ENCODE results near the gene CRYBB3. TPM values are rescaled to one million over a fixed set of nuclear protein-coding genes. Genes with fewer than 3 reads are reported as not detected.

Gene CRYBB3
- total RNA-seq, 2 donors from 2014 or later: 0.97 TPM; not detected in 1

- WGBS, 2 experiments (ENCODE audit: insufficient coverage in 1 of 2, insufficient read length in 1 of 2): 83 to 88% methylated on average over 2 to 3 of the region's 3 CpGs
- Mint-ChIP-seq H3K4me1 (no peaks in the 10 kb centered on the region), H3K27me3 (ENCODE audit: insufficient read depth) (no peaks in the 10 kb centered on the region), H3K36me3 (ENCODE audit: low read depth) (peaks cover 50% of the 10 kb centered on the region), H3K4me3 (no peak overlapping the region), H3K27ac (no peak overlapping the region), H3K9me3 (peaks cover 4% of the 10 kb centered on the region)
- Histone ChIP-seq H3K36me3 (ENCODE audit: control insufficient read depth, insufficient read depth, low read length) (peaks cover 35% of the 10 kb centered on the region), H3K9ac (ENCODE audit: extremely low read depth, low read length, poor library complexity, severe bottlenecking) (no peak overlapping the region), H3K4me1 (ENCODE audit: control insufficient read depth, insufficient read depth, low read length) (no peaks in the 10 kb centered on the region), H3K27me3 (ENCODE audit: control insufficient read depth, insufficient read depth, low read length, poor library complexity, severe bottlenecking) (no peaks in the 10 kb centered on the region), H3K4me3 (ENCODE audit: low read length) (no peak overlapping the region), H3K9me3 (ENCODE audit: control insufficient read depth, low read length) (no peaks in the 10 kb centered on the region), H3K27ac (ENCODE audit: low read depth, low read length) (no peak overlapping the region)
- TF ChIP-seq, protein P1, sequence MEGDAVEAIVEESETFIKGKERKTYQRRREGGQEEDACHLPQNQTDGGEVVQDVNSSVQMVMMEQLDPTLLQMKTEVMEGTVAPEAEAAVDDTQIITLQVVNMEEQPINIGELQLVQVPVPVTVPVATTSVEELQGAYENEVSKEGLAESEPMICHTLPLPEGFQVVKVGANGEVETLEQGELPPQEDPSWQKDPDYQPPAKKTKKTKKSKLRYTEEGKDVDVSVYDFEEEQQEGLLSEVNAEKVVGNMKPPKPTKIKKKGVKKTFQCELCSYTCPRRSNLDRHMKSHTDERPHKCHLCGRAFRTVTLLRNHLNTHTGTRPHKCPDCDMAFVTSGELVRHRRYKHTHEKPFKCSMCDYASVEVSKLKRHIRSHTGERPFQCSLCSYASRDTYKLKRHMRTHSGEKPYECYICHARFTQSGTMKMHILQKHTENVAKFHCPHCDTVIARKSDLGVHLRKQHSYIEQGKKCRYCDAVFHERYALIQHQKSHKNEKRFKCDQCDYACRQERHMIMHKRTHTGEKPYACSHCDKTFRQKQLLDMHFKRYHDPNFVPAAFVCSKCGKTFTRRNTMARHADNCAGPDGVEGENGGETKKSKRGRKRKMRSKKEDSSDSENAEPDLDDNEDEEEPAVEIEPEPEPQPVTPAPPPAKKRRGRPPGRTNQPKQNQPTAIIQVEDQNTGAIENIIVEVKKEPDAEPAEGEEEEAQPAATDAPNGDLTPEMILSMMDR (conservative IDR thresholded peaks at IDR 0.05): no peak
- peak; percentile 83 for DNase-seq
Measured at GRCh38 chr22:25193548-25193947, 6.1 kb upstream of the CRYBB3 start.

GRCh38 chr22:25196326-25196725 lies 3.3 kb upstream of the CRYBB3 start:
- no peaks in the 10 kb centered on the region for H3K4me1 ChIP-seq (ENCODE audit: control insufficient read depth, insufficient read depth, low read length)
- no peak for DNase-seq
- Mint-ChIP-seq H3K4me3 (no peak overlapping the region), H3K4me1 (no peaks in the 10 kb centered on the region), H3K27me3 (ENCODE audit: insufficient read depth) (no peaks in the 10 kb centered on the region), H3K9me3 (no peaks in the 10 kb centered on the region), H3K27ac (no peak overlapping the region), H3K36me3 (ENCODE audit: low read depth) (peaks cover 28% of the 10 kb centered on the region)
- no peak overlapping the region for H3K9ac ChIP-seq (ENCODE audit: extremely low read depth, low read length, poor library complexity, severe bottlenecking)
- no peak overlapping the region for H3K27ac ChIP-seq (ENCODE audit: low read depth, low read length)
- WGBS, 2 experiments (ENCODE audit: insufficient coverage in 1 of 2, insufficient read length in 1 of 2): 82 to 93% methylated on average over 5 of the region's 5 CpGs
- no peaks in the 10 kb centered on the region for H3K27me3 ChIP-seq (ENCODE audit: control insufficient read depth, insufficient read depth, low read length, poor library complexity, severe bottlenecking)
- H3K9me3 ChIP-seq (ENCODE audit: control insufficient read depth, low read length): no peaks in the 10 kb centered on the region
- no peak overlapping the region for H3K4me3 ChIP-seq (ENCODE audit: low read length)
- TF ChIP-seq, protein P1 (conservative IDR thresholded peaks at IDR 0.05): no peak
- peaks cover 29% of the 10 kb centered on the region for H3K36me3 ChIP-seq (ENCODE audit: control insufficient read depth, insufficient read depth, low read length)

DNA sequence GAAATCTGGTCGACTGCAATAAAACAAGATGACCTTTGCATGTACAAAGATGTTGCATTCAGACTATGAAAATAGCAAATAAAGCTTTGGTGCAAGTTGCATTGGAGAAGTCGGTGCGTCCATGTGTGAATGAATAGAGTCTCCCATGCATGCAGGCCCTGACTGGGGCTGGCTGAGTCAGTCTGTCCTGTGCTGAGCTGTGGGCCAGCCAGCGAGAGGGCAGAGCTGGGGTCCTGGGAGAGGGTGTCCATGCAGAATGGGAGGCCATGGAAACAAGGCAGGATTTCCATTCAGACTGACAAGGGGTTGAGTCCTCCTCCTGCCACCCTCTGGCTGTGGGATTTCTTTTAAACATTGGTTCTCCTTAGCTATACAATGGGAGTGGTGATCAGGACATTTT lies 2.3 kb upstream of the CRYBB3 start:
- peaks cover 20% of the 10 kb centered on the region for H3K36me3 Mint-ChIP-seq (ENCODE audit: low read depth)
- no peaks in the 10 kb centered on the region for H3K9me3 ChIP-seq (ENCODE audit: control insufficient read depth, low read length)

More for the DNA sequence above, 2.3 kb upstream of the CRYBB3 start:
- no peaks in the 10 kb centered on the region for H3K27me3 ChIP-seq (ENCODE audit: control insufficient read depth, insufficient read depth, low read length, poor library complexity, severe bottlenecking)
- Mint-ChIP-seq H3K27ac (no peak overlapping the region), H3K4me1 (no peaks in the 10 kb centered on the region), H3K4me3 (no peak overlapping the region), H3K9me3 (no peaks in the 10 kb centered on the region), H3K27me3 (ENCODE audit: insufficient read depth) (no peaks in the 10 kb centered on the region)
- H3K36me3 ChIP-seq (ENCODE audit: control insufficient read depth, insufficient read depth, low read length): peaks cover 25% of the 10 kb centered on the region
- no peak overlapping the region for H3K27ac ChIP-seq (ENCODE audit: low read depth, low read length)
- H3K9ac ChIP-seq (ENCODE audit: extremely low read depth, low read length, poor library complexity, severe bottlenecking): no peak overlapping the region
- TF ChIP-seq, protein P1 (conservative IDR thresholded peaks at IDR 0.05): no peak
- no peaks in the 10 kb centered on the region for H3K4me1 ChIP-seq (ENCODE audit: control insufficient read depth, insufficient read depth, low read length)
- WGBS, 2 experiments (ENCODE audit: insufficient coverage in 1 of 2, insufficient read length in 1 of 2): 93 to 95% methylated on average over 3 to 4 of the region's 4 CpGs
- H3K4me3 ChIP-seq (ENCODE audit: low read length): no peak overlapping the region
- no peak for DNase-seq

All from endodermal cell (in vitro differentiated cells).